ENCODE results near the gene SLC19A1. TPM values are rescaled to one million over a fixed set of nuclear protein-coding genes. Genes with fewer than 3 reads are reported as not detected.

SLC19A1 gene
- total and polyA plus RNA-seq, 7 donors, result 1.4 to 3.8 (median 2.3) TPM

DNA sequence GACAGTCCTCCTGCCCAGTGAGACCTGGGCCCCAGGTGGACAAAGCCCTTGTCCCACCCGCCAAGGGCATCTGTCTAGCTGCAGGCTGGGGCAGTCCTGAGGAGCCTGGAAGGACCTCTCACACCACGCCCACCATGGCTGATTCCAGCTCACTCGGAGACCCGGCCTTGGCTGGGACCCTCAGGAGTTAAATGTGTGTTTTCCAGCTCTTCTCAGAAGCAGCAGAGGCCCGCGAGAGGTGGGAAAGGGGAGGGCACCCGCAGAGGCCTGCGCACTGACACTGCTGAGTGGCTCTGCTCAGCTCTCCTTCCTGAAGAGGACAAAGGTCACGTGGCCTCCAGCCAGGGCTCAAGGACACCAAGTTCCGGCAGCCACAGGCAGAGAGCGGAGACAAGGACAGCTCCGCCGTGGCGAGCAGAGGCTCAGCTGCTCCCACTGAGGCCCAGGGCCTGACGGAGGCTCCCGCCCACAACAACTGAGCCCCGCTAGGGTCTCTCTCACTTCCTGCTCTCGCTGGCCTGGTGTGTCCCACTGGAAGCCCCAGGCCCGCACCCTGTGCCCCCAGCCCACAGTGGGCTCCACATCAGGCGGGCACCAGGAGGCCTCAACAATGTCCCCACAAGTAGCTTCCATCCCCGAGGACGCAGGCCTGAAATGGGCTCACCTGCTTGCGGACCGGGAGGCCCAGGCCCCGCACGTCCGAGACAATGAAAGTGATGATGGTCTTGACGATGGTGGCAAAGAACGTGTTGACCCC, 16.9 kb downstream of the SLC19A1 start:
- WGBS, 3 donors, result 83 to 88% (median 85%) methylated on average over 28 to 29 of the region's 29 CpGs
- no peak for TF ChIP-seq CTCF (IDR thresholded peaks at IDR 0.05)
- no peaks in the 10 kb centered on the region for H3K4me1 ChIP-seq
- H3K36me3 ChIP-seq (ENCODE audit: insufficient read depth in 1 of 2, low read depth in 1 of 2), result peaks cover 0 to 3% of the 10 kb centered on the region in 2 donors
- peaks cover 11% of the 10 kb centered on the region for H3K9me3 ChIP-seq
- DNase-seq (peak; percentile 50 to 62), ATAC-seq (no peak)
- intact Hi-C loops (cut with DNase I), result no loop called here
- H3K4me3 ChIP-seq, result no peak overlapping the region
- H3K27ac ChIP-seq, result no peak overlapping the region
- H3K27me3 ChIP-seq (ENCODE audit: insufficient read depth in 3 of 3, low read length in 2 of 3), result no peaks in the 10 kb centered on the region

- 94 to 96% (median 95%) methylated on average over 10 to 11 of the region's 11 CpGs for WGBS, 3 donors
- Histone ChIP-seq H3K27ac (no peak overlapping the region), H3K27me3 (ENCODE audit: insufficient read depth in 3 of 3, low read length in 2 of 3) (no peaks in the 10 kb centered on the region), H3K9me3 (peaks cover 17% of the 10 kb centered on the region), H3K36me3 (ENCODE audit: insufficient read depth in 1 of 2, low read depth in 1 of 2) (peaks cover 0 to 3% of the 10 kb centered on the region in 2 donors), H3K4me1 (no peaks in the 10 kb centered on the region), H3K4me3 (no peak overlapping the region)
- TF ChIP-seq CTCF (IDR thresholded peaks at IDR 0.05), result no peak
- intact Hi-C loops (cut with DNase I), result no loop called here
- ATAC-seq, result no peak
- no peak for DNase-seq
Observed at GRCh38 chr21:45524756-45525152, 17.5 kb downstream of the SLC19A1 start.

- Histone ChIP-seq H3K27me3 (ENCODE audit: insufficient read depth in 3 of 3, low read length in 2 of 3) (no peaks in the 10 kb centered on the region), H3K4me1 (no peaks in the 10 kb centered on the region), H3K36me3 (ENCODE audit: insufficient read depth in 1 of 2, low read depth in 1 of 2) (peaks cover 0 to 3% of the 10 kb centered on the region in 2 donors), H3K4me3 (no peak overlapping the region), H3K27ac (no peak overlapping the region), H3K9me3 (peaks cover 26% of the 10 kb centered on the region)
- DNase-seq (peak; percentile 7 to 44), ATAC-seq (no peak)
- WGBS, 3 donors, result 80 to 93% (median 84%) methylated on average over 15 to 16 of the region's 16 CpGs
- TF ChIP-seq CTCF (IDR thresholded peaks at IDR 0.05), result no peak
- intact Hi-C loops (cut with DNase I), result no loop called here
Observed at GRCh38 chr21:45523411-45524101, 18.7 kb downstream of the SLC19A1 start.

GRCh38 chr21:45522986-45523385, 19.3 kb downstream of the SLC19A1 start:
- intact Hi-C loops (cut with DNase I), result no loop called here
- TF ChIP-seq CTCF (IDR thresholded peaks at IDR 0.05), result no peak
- peak in 1 of 2 donors; percentile 24 for DNase-seq
- H3K4me1 ChIP-seq, result no peaks in the 10 kb centered on the region
- no peak overlapping the region for H3K4me3 ChIP-seq
- no peaks in the 10 kb centered on the region for H3K27me3 ChIP-seq (ENCODE audit: insufficient read depth in 3 of 3, low read length in 2 of 3)
- no peak for ATAC-seq
- H3K36me3 ChIP-seq (ENCODE audit: insufficient read depth in 1 of 2, low read depth in 1 of 2), result peaks cover 0 to 3% of the 10 kb centered on the region in 2 donors
- 79 to 95% (median 93%) methylated on average over 6 of the region's 6 CpGs for WGBS, 3 donors
- H3K27ac ChIP-seq, result no peak overlapping the region
- H3K9me3 ChIP-seq, result peaks cover 32% of the 10 kb centered on the region
